ENCODE data around the gene APBA3.

APBA3 gene, protein sequence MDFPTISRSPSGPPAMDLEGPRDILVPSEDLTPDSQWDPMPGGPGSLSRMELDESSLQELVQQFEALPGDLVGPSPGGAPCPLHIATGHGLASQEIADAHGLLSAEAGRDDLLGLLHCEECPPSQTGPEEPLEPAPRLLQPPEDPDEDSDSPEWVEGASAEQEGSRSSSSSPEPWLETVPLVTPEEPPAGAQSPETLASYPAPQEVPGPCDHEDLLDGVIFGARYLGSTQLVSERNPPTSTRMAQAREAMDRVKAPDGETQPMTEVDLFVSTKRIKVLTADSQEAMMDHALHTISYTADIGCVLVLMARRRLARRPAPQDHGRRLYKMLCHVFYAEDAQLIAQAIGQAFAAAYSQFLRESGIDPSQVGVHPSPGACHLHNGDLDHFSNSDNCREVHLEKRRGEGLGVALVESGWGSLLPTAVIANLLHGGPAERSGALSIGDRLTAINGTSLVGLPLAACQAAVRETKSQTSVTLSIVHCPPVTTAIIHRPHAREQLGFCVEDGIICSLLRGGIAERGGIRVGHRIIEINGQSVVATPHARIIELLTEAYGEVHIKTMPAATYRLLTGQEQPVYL

DNA sequence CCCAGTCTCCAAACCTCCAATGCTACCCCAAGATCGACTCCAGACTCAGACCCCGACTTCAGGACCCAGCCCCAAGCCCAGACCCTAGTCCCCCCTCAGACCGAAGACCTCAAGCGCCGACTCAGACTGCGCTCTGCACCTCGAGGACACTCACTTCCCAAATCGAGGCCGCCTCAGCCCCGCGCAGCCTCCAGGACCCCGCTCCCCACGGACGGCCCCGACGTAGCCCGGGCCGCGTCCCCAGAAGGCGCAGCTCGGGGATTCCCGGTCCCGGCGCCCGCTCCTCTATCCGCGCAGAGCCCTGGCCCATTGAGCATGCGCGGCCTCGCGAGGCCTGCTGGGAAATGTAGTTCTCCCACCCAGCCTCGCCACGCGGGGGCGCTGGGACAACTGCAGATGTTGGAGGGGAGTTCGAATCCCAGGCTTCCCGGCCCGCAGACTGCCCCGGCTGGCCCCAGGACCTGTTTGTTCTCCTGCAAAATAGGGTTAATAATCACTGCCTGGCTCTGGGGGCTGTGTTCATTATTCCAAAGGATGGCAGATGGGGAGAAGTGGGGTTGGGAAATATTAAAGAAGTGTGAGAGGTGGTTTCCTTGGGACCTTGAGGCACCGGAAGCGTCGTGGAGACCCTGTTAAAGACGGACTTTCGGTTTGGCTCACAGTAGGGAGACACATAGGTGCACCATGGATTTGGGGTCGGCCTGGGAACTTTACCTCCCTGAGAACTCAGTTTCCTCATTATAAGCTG lies at the start of gene APBA3:
TSS of gene APBA3 (minus strand) at position 311 of the 748 bp plus-strand sequence. CDS start 1,428 bp downstream, outside the sequence.
- peak within 1 kb of the TSS; percentile 94 for H3K4me3 ChIP-seq (ENCODE audit: low read depth, low read length)
- ChIA-PET CTCF (interaction anchor here (0.7 to 2.7 kb wide), 14 partner anchors 10 to 154 kb away, joined by 3 to 33 read pairs (median 4); partner anchors contain the start of genes PIP5K1C and RAX2), POLR2A (interaction anchor here (0.8 to 2.4 kb wide), 2 partner anchors 21 to 208 kb away, joined by 3 to 11 read pairs; no protein-coding TSS in a partner anchor)

DNA sequence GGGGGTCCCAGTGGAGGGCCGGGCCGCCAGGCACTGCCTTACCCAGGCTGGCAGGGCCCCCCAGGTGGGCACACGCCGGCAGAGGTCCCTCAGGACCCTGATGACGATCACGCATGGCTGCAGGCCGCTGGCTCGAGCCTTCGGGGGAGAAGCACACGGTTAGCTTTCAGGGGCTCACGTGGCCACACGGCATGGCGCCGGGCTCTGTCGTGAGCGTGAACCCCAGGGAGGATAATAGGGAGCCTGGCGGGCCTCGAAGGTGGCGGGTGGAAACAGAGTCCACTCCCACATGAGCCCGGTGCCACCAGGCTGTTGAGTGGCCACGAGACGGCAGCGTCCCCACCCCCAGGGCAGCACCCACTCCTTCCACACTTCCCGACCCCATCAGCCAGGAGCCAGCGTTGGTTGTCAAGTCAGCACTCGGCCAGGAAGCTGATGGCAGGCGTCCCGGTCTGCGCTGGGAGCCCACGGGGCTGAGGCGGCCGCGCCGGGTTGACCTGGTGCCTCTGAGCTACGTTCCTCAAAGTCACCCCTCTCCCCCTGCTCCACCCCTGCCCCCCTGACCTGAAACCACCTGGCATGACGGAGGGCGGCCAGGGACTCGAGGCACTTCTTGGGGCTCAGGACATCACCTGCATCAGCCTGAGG lies 49.3 kb upstream of the APBA3 start:
- ChIA-PET CTCF (interaction anchor here (4.7 kb wide), 1 partner anchor 12 kb away, joined by 17 read pairs; no protein-coding TSS in a partner anchor), POLR2A (no interaction called here)
- no peak overlapping the region for H3K4me3 ChIP-seq (ENCODE audit: low read depth, low read length)
- no peak for DNase-seq (ENCODE audit: low read depth, low spot score)
- TF ChIP-seq, protein P1, sequence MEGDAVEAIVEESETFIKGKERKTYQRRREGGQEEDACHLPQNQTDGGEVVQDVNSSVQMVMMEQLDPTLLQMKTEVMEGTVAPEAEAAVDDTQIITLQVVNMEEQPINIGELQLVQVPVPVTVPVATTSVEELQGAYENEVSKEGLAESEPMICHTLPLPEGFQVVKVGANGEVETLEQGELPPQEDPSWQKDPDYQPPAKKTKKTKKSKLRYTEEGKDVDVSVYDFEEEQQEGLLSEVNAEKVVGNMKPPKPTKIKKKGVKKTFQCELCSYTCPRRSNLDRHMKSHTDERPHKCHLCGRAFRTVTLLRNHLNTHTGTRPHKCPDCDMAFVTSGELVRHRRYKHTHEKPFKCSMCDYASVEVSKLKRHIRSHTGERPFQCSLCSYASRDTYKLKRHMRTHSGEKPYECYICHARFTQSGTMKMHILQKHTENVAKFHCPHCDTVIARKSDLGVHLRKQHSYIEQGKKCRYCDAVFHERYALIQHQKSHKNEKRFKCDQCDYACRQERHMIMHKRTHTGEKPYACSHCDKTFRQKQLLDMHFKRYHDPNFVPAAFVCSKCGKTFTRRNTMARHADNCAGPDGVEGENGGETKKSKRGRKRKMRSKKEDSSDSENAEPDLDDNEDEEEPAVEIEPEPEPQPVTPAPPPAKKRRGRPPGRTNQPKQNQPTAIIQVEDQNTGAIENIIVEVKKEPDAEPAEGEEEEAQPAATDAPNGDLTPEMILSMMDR (IDR thresholded peaks at IDR 0.05; ENCODE audit: insufficient read depth, low read length, missing control alignments): no peak

More for the DNA sequence above, at the start of gene APBA3:
- TF ChIP-seq, protein P1 (IDR thresholded peaks at IDR 0.05; ENCODE audit: insufficient read depth, low read length, missing control alignments): peak; percentile 87
- DNase-seq (ENCODE audit: low read depth, low spot score): peak; percentile 31

DNA sequence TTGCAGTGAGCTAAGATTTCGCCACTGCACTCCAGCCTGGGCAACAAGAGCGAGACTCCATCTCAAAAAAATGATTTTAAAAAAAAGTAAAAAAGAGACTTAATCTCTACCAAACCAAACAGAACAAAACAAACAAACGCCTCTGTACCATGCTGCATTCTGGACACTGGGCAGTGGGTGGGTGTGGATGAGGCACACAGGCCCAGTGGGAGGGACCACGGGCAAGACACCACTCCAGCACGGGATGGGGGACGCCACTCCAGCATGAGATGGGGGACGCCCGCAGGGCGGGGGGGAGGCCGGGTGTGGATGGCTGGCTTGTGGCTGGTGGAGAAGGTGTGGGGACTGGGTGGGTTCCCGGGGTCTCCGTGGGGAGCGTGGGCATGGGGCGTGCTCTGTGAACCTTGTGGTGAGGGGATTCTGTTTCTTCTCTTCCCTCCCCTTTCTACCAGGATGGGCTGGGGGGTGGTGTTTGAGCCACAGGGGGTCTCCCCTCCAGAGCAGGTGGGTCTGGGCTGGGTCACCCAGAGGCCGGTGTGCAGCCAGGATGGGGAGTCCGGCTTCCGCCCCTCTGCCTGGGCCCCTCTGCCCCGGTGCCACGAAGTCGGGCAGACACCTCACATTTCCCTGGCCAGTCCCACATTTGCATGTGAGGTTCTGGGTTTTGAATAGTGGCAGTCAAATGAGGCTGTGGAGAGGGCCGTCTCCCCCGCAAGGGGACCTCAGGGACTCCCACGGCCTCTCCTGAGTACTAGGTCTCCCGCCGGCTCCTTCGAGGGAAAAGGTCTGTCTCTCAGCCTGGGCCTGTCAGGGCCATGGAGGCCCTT lies 48.6 kb upstream of the APBA3 start:
- ChIA-PET CTCF (interaction anchor here (0.9 to 4.7 kb wide), 2 partner anchors 8 to 12 kb away, joined by 3 to 17 read pairs; no protein-coding TSS in a partner anchor), POLR2A (no interaction called here)
- no peak overlapping the region for H3K4me3 ChIP-seq (ENCODE audit: low read depth, low read length)
- no peak for DNase-seq (ENCODE audit: low read depth, low spot score)
- TF ChIP-seq, protein P1 (IDR thresholded peaks at IDR 0.05; ENCODE audit: insufficient read depth, low read length, missing control alignments): no peak

DNA sequence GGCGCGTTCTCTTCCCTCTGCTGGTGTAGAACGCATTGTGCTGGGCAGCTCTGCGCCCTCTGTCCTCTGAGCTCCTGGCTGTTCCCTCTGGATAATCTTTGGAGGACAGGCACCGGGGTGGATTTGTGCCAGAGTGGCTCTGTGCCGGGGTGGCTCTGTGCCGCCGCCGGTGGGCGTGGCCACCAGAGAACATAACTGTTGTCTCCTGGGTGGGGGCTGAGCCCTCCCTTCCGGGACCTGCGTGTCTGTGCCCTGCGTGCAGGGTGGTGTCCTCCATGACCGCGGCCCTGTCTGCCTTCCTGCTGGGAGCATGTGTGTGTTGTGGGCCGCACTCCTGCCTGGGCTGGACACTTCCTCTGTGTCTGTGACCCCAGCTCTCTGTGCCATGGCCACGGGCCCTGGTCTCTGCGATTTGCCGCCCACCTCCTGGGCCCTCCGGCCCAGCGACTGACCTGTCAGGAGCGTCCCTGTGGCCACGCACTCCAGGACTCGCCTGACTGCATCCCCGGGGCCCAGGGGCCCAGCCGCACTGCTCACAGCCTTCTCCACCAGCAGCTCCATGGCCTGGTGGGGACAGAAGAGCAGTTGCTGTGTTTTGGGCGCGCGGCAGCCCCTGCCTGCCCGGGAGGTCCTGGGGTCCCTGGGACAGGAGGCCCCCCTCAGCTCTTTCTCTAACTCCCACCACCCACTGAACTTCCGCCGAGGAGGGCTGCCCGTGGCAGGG lies 47.1 kb upstream of the APBA3 start:
- POLR2A ChIA-PET: no interaction called here
- DNase-seq (ENCODE audit: low read depth, low spot score): no peak
- CTCF ChIA-PET: interaction anchor here (0.9 kb wide), 1 partner anchor 9 kb away, joined by 3 read pairs; no protein-coding TSS in a partner anchor
- H3K4me3 ChIP-seq (ENCODE audit: low read depth, low read length): no peak overlapping the region
- TF ChIP-seq, protein P1 (IDR thresholded peaks at IDR 0.05; ENCODE audit: insufficient read depth, low read length, missing control alignments): no peak
